Tibial artery (tissue), 4 donors: ENCODE results near the gene DMD.

Experiments
- DNase-seq, 2 donors: peaks; one replicate each; pipeline ENCODE4 v3.0.0-alpha.2; 2019
- H3K27ac ChIP-seq, 2 donors: fragments of 200-600 bp; sonication (generic) in 1 of 2; 1 replicate in 1 of 2; 2 replicates in 1 of 2; pipeline ENCODE4 v1.5.1; 2018 to 2019; ENCODE audit warnings: mild to moderate bottlenecking in 1 of 2
- H3K27me3 ChIP-seq, 2 donors: fragments of 200-600 bp; sonication (generic) in 1 of 2; one replicate each; pipeline versions ENCODE4 v1.5.1 to v1.6.0; 2016 to 2019
- H3K36me3 ChIP-seq, 3 donors: fragments of 200-600 bp; sonication (generic) in 2 of 3; one replicate each; pipeline ENCODE4 v1.5.1; 2016 to 2019; ENCODE audit warnings: mild to moderate bottlenecking in 2 of 3
- H3K4me1 ChIP-seq, 4 donors: fragments of 200-600 bp; sonication (generic) in 2 of 4; 1 replicate in 3 of 4; 2 replicates in 1 of 4; pipeline ENCODE4 v1.5.1; 2016 to 2019
- H3K4me3 ChIP-seq, 2 donors: fragments of 200-600 bp; sonication (generic) in 1 of 2; 1 replicate in 1 of 2; 2 replicates in 1 of 2; pipeline ENCODE4 v1.5.1; 2018 to 2019; ENCODE audit warnings: mild to moderate bottlenecking in 2 of 2
- H3K9me3 ChIP-seq, 3 donors: fragments of 200-600 bp; sonication (generic) in 1 of 3; one replicate each; pipeline ENCODE4 v1.5.1; 2016 to 2019
- CTCF ChIP-seq, 2 experiments: fragments of 200-600 bp in 1 of 2; fragments of 450-650 bp in 1 of 2; IDR thresholded peaks; one replicate each; pipeline ENCODE4 v1.5.1; 2017 to 2019; ENCODE audit warnings: antibody characterized with exemption in 2 of 2, mild to moderate bottlenecking in 1 of 2, moderate library complexity in 1 of 2
- intact Hi-C: fragments of 100-400 bp; cut with DNase I; formaldehyde crosslinking; loops from one replicate; pipeline ENCODE4 v1.15.0; 2023; ENCODE audit warnings: low total_unique reads

DMD gene

GRCh38 chrX:31302573-31303075 is 1908.7 kb downstream of the DMD start:
- Histone ChIP-seq H3K36me3 (no peaks in the 10 kb centered on the region), H3K27me3 (no peaks in the 10 kb centered on the region), H3K27ac (no peak overlapping the region), H3K4me1 (no peaks in the 10 kb centered on the region), H3K4me3 (no peak overlapping the region), H3K9me3 (no peaks in the 10 kb centered on the region)
- DNase-seq, result no peak
- TF ChIP-seq CTCF (IDR thresholded peaks at IDR 0.05), result no peak
- intact Hi-C loops, result no loop called here

- H3K4me3 ChIP-seq, result no peak overlapping the region
- H3K4me1 ChIP-seq, result no peaks in the 10 kb centered on the region
- intact Hi-C loops, result no loop called here
- no peaks in the 10 kb centered on the region for H3K36me3 ChIP-seq
- H3K27ac ChIP-seq, result no peak overlapping the region
- H3K27me3 ChIP-seq, result no peaks in the 10 kb centered on the region
- H3K9me3 ChIP-seq, result no peaks in the 10 kb centered on the region
- DNase-seq, result no peak
- no peak for TF ChIP-seq CTCF (IDR thresholded peaks at IDR 0.05)
These were observed 1909.4 kb downstream of the DMD start for GRCh38 chrX:31301941-31302340.

- Histone ChIP-seq H3K27me3 (no peaks in the 10 kb centered on the region), H3K9me3 (no peaks in the 10 kb centered on the region), H3K4me1 (no peaks in the 10 kb centered on the region), H3K27ac (no peak overlapping the region), H3K36me3 (no peaks in the 10 kb centered on the region), H3K4me3 (no peak overlapping the region)
- intact Hi-C loops, result no loop called here
- DNase-seq, result no peak
- no peak for TF ChIP-seq CTCF (IDR thresholded peaks at IDR 0.05)
These were observed 1910.1 kb downstream of the DMD start for GRCh38 chrX:31301203-31301602.

- Histone ChIP-seq H3K27me3 (no peaks in the 10 kb centered on the region), H3K4me3 (no peak overlapping the region), H3K27ac (no peak overlapping the region), H3K9me3 (no peaks in the 10 kb centered on the region), H3K4me1 (no peaks in the 10 kb centered on the region), H3K36me3 (no peaks in the 10 kb centered on the region)
- no peak for DNase-seq
- no peak for TF ChIP-seq CTCF (IDR thresholded peaks at IDR 0.05)
- intact Hi-C loops, result no loop called here
These were observed 1912.4 kb downstream of the DMD start for GRCh38 chrX:31298916-31299315.

- no peak for DNase-seq
- Histone ChIP-seq H3K27ac (no peak overlapping the region), H3K4me3 (no peak overlapping the region), H3K27me3 (no peaks in the 10 kb centered on the region), H3K36me3 (no peaks in the 10 kb centered on the region), H3K4me1 (no peaks in the 10 kb centered on the region), H3K9me3 (no peaks in the 10 kb centered on the region)
- intact Hi-C loops, result no loop called here
- TF ChIP-seq CTCF (IDR thresholded peaks at IDR 0.05), result no peak
These were observed 1913.5 kb downstream of the DMD start for GRCh38 chrX:31297881-31298280.

GRCh38 chrX:31294475-31294874 is 1916.9 kb downstream of the DMD start:
- no peaks in the 10 kb centered on the region for H3K36me3 ChIP-seq
- DNase-seq, result no peak
- H3K27me3 ChIP-seq, result no peaks in the 10 kb centered on the region
- TF ChIP-seq CTCF (IDR thresholded peaks at IDR 0.05), result no peak
- no peak overlapping the region for H3K27ac ChIP-seq
- intact Hi-C loops, result no loop called here
- H3K9me3 ChIP-seq, result no peaks in the 10 kb centered on the region
- no peaks in the 10 kb centered on the region for H3K4me1 ChIP-seq
- no peak overlapping the region for H3K4me3 ChIP-seq
